22Rv1 (cell line): ENCODE data around the gene CCDC144A.
"Not testable (repeated sequence)": the region's sequence is repeated elsewhere in the genome, so short reads cannot be mapped to it uniquely, and the experiment has no call there.

Source experiments
- ZFX ChIP-seq: fragments of 450-650 bp; IDR thresholded peaks from 2 replicates; pipeline ENCODE4 v1.6.1; 2017; ENCODE audit warnings: antibody characterized with exemption, borderline replicate concordance
- TF ChIP-seq, protein P1 (sequence below): fragments of 450-650 bp; IDR thresholded peaks from 2 replicates; pipeline ENCODE4 v1.5.1; 2017; ENCODE audit warnings: mild to moderate bottlenecking

DNA sequence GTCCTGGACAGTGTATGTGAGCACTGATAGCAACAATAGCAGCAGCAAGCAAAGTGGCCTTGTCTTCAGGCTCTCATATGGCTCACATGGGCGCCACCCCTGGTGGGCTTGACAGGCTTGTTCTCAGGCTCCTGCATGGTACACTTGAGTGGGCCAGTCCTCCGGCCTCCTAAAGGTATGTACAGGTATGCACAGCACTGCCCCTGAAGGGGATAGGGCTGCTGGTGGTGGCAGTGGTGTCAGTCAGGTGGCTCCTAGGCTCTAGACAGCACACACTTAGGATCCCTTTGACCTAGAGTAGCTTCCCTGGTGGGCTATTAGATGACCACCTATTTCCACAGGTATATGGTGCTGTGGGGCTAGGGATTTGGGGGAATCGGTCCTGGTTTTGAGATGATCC lies 67.5 kb downstream of the CCDC144A start:
- TF ChIP-seq, protein P1, sequence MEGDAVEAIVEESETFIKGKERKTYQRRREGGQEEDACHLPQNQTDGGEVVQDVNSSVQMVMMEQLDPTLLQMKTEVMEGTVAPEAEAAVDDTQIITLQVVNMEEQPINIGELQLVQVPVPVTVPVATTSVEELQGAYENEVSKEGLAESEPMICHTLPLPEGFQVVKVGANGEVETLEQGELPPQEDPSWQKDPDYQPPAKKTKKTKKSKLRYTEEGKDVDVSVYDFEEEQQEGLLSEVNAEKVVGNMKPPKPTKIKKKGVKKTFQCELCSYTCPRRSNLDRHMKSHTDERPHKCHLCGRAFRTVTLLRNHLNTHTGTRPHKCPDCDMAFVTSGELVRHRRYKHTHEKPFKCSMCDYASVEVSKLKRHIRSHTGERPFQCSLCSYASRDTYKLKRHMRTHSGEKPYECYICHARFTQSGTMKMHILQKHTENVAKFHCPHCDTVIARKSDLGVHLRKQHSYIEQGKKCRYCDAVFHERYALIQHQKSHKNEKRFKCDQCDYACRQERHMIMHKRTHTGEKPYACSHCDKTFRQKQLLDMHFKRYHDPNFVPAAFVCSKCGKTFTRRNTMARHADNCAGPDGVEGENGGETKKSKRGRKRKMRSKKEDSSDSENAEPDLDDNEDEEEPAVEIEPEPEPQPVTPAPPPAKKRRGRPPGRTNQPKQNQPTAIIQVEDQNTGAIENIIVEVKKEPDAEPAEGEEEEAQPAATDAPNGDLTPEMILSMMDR = not testable (repeated sequence)
- not testable (repeated sequence) for TF ChIP-seq ZFX
